ENCODE results near the gene UBE2E2. TPM values are rescaled to one million over a fixed set of nuclear protein-coding genes. Genes with fewer than 3 reads are reported as not detected.

The UBE2E2 gene
- total RNA-seq, 3 donors from 2014 or later, result 31.5 to 96.2 (median 59.7) TPM

DNA sequence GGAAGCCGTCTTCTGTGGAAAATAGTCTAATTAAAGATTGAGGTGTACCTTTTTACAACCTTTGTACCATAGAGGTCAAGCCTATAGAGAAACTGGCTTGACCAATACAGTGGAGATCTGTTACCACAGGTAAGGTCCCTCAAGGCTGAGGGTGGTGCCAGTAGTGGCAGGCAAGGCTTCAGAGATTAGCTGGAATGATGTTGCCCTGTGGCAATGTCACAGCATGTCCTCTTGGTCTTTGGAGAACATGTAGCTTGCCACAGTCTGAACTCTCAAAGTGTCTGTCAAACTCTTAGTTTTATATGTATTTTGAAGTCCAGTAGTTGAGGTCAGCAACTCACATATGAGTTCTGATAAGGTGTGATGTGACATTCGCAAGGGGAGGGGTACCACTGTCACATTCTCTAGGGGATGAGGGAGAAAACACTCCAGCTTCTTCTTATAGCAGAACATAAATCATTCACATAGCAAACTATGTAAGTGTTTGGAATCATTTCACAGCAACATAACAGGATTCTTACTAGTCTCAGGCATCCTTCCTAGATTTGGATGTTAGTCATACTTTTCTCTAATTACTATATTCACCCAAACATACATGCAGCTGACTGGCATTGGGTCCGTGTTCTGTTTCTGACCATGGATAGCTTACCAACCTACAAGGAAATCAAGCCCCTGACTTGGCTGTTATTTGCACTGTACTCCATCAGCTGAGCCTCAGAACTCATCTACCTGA lies 173.6 kb downstream of the UBE2E2 start:
- no peaks in the 10 kb centered on the region for H3K4me1 ChIP-seq
- H3K27me3 ChIP-seq, result no peaks in the 10 kb centered on the region
- no peak overlapping the region for H3K4me3 ChIP-seq
- TF ChIP-seq POLR2AphosphoS5 (IDR thresholded peaks at IDR 0.05) (no peak), POLR2A (IDR thresholded peaks at IDR 0.05) (no peak), CTCF (IDR thresholded peaks at IDR 0.05) (no peak)
- H3K27ac ChIP-seq, result no peak overlapping the region
- no peak for DNase-seq (ENCODE audit: low spot score in 2 of 2)
- intact Hi-C loops (cut with DNase I; ENCODE audit: low total_unique reads), result no loop called here
- no peaks in the 10 kb centered on the region for H3K9me3 ChIP-seq
- H3K36me3 ChIP-seq, result no peaks in the 10 kb centered on the region

DNA sequence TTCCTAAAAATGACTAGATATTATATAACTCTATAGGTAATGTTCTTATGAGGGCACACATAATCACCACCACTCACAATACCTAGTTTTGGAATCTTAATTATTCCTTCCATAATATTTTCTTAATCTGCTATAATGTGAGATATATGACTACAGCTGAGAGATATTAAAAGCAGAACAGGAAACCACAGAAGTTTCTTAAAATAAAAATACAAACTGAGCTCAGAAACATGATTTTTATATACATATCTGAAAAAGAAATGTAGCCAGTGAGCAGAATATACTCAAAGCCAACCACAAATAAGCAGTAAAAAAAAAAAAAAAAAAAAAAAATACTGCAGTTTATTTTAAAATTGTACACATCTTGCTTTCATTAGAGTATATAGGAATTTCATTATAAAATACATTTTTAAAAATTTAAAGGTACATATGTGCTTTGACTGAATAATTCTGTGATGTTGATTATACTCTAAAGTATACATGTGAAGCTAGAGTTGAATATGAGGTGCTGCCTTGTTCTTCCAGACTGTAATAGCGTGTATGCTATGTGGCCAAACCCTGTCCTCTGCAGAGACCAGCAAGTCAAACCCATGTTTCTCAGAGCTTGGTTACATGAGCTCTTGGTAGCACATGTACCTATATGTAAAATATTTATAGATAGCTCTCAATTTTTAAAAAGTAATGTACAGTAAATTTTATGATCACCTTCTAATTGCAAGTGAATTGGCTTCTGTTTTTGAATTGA lies 175.0 kb downstream of the UBE2E2 start:
- intact Hi-C loops (cut with DNase I; ENCODE audit: low total_unique reads), result no loop called here
- TF ChIP-seq POLR2A (IDR thresholded peaks at IDR 0.05) (no peak), POLR2AphosphoS5 (IDR thresholded peaks at IDR 0.05) (no peak), CTCF (IDR thresholded peaks at IDR 0.05) (no peak)
- Histone ChIP-seq H3K27me3 (no peaks in the 10 kb centered on the region), H3K4me1 (no peaks in the 10 kb centered on the region), H3K4me3 (no peak overlapping the region), H3K36me3 (no peaks in the 10 kb centered on the region), H3K27ac (no peak overlapping the region), H3K9me3 (no peaks in the 10 kb centered on the region)
- DNase-seq (ENCODE audit: low spot score in 2 of 2), result no peak

DNA sequence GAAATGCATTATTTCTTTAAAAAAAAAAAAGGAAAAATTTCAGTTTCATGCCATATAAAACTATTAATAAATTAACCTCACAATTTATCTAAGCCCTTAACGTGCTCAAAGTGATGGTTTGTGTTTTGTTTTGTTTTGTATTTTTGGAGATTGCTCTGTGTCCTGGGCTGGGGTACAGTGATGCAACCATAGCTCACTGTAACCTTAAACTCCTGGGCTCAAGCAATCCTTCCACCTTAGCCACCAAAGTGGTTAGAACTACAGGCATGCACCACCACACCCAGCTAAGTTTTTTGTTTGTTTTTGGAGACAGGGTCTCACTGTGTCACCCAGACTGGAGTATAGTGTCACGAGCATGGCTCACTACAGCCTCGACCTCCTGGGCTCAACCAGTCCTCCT lies 180.7 kb downstream of the UBE2E2 start:
- no peaks in the 10 kb centered on the region for H3K4me1 ChIP-seq
- intact Hi-C loops (cut with DNase I; ENCODE audit: low total_unique reads), result no loop called here
- no peak overlapping the region for H3K4me3 ChIP-seq
- no peak overlapping the region for H3K27ac ChIP-seq
- TF ChIP-seq POLR2A (IDR thresholded peaks at IDR 0.05), result no peak
- no peak for TF ChIP-seq POLR2AphosphoS5 (IDR thresholded peaks at IDR 0.05)
- TF ChIP-seq CTCF (IDR thresholded peaks at IDR 0.05), result no peak
- H3K36me3 ChIP-seq, result no peaks in the 10 kb centered on the region
- no peak for DNase-seq (ENCODE audit: low spot score in 2 of 2)
- no peaks in the 10 kb centered on the region for H3K27me3 ChIP-seq
- H3K9me3 ChIP-seq, result no peaks in the 10 kb centered on the region

GRCh38 chr3:23385327-23385726 lies 182.2 kb downstream of the UBE2E2 start:
- no peak for TF ChIP-seq POLR2A (IDR thresholded peaks at IDR 0.05)
- TF ChIP-seq POLR2AphosphoS5 (IDR thresholded peaks at IDR 0.05), result no peak
- TF ChIP-seq CTCF (IDR thresholded peaks at IDR 0.05), result no peak
- H3K4me3 ChIP-seq, result no peak overlapping the region
- no peaks in the 10 kb centered on the region for H3K4me1 ChIP-seq
- H3K9me3 ChIP-seq, result no peaks in the 10 kb centered on the region
- no peaks in the 10 kb centered on the region for H3K36me3 ChIP-seq
- intact Hi-C loops (cut with DNase I; ENCODE audit: low total_unique reads), result no loop called here
- H3K27me3 ChIP-seq, result no peaks in the 10 kb centered on the region
- no peak for DNase-seq (ENCODE audit: low spot score in 2 of 2)
- H3K27ac ChIP-seq, result no peak overlapping the region

DNA sequence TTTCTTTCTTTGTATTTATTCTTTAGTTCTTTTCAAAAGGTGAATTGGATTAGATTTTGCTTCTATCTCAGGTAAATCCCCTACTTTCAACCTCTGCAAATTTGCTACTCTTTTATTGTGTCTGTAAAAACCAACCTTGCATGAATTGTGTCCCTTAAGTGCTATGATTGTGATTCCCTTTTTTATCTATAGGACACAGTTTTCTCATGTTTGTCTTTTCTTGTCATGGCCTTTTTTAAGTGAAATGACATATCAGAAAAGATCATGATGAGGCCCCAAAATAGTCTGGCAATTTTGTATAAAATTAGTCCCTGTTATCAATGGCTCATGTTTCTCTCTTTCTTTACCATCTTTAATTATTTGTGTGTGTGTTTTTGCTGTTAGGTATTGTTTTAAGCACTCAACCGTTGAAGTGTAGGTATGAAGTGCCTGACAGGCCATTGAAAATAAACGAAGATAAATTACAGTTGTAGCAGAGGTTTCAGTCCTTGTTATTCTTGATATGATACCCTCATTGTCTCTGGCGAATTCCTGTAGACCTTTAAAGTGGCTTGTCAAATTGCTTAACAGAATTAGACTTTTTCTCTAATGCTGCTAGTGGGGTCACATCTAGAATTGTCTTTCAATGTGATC lies 184.3 kb downstream of the UBE2E2 start:
- H3K4me3 ChIP-seq, result no peak overlapping the region
- no peaks in the 10 kb centered on the region for H3K9me3 ChIP-seq
- H3K27ac ChIP-seq, result no peak overlapping the region
- no peaks in the 10 kb centered on the region for H3K4me1 ChIP-seq
- DNase-seq (ENCODE audit: low spot score in 2 of 2), result no peak
- no peaks in the 10 kb centered on the region for H3K36me3 ChIP-seq
- intact Hi-C loops (cut with DNase I; ENCODE audit: low total_unique reads), result no loop called here
- H3K27me3 ChIP-seq, result no peaks in the 10 kb centered on the region
- TF ChIP-seq POLR2AphosphoS5 (IDR thresholded peaks at IDR 0.05) (no peak), POLR2A (IDR thresholded peaks at IDR 0.05) (no peak), CTCF (IDR thresholded peaks at IDR 0.05) (no peak)
